GM21717 (cell line): ENCODE results near the gene ADGRL4.
"Not testable (repeated sequence)": the region's sequence is repeated elsewhere in the genome, so short reads cannot be mapped to it uniquely, and the experiment has no call there.

Experiments
- ATAC-seq: cut with Tn5 transposase; IDR thresholded peaks from one replicate; pipeline ENCODE4 v1.9.1; 2021; ENCODE audit warnings: mild to moderate bottlenecking, moderate library complexity; ENCODE audit not compliant: unreplicated experiment

The ADGRL4 gene

DNA sequence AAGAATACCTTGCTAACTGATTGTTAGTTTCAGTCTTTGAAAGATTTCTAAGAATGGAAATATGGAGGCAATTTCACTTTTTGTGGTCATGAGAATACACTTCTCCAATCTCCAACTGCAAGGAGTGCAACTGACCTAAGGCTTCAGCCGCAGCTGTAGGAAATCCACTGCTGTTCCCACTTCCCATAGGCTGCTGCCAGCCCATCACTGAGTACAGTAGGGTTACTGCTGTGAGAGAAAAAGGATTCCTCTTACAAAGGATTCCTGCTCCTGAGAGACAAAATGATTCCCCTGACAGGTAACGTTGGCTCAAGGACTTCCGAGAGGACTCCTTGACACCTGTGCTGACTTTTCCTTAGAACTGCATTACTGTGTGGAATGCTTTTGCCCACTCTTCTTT lies 87.4 kb downstream of the ADGRL4 start:
- no peak for ATAC-seq

- no peak for ATAC-seq
Measured at GRCh38 chr1:78918157-78918556, 88.4 kb downstream of the ADGRL4 start.

- no peak for ATAC-seq
Measured at GRCh38 chr1:78916986-78917385, 89.5 kb downstream of the ADGRL4 start.

DNA sequence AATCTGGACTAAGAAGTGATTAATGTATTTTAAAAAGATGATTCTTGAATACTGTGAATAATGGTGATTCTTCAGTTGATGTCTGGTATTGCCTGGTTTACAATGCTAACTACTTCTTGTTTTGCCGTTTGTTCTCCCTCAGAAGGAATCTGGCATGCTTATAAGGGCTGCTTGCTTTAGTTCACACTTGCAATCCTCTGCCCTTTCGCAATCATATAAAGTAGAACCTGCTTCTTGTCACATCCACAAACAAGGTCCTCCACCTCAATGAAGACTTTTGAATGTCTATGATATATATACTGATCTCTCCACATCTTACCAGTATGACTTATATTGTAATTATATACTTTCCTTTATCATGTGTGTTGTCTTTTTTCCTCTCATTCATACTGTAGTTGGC lies 92.6 kb downstream of the ADGRL4 start:
- no peak for ATAC-seq

DNA sequence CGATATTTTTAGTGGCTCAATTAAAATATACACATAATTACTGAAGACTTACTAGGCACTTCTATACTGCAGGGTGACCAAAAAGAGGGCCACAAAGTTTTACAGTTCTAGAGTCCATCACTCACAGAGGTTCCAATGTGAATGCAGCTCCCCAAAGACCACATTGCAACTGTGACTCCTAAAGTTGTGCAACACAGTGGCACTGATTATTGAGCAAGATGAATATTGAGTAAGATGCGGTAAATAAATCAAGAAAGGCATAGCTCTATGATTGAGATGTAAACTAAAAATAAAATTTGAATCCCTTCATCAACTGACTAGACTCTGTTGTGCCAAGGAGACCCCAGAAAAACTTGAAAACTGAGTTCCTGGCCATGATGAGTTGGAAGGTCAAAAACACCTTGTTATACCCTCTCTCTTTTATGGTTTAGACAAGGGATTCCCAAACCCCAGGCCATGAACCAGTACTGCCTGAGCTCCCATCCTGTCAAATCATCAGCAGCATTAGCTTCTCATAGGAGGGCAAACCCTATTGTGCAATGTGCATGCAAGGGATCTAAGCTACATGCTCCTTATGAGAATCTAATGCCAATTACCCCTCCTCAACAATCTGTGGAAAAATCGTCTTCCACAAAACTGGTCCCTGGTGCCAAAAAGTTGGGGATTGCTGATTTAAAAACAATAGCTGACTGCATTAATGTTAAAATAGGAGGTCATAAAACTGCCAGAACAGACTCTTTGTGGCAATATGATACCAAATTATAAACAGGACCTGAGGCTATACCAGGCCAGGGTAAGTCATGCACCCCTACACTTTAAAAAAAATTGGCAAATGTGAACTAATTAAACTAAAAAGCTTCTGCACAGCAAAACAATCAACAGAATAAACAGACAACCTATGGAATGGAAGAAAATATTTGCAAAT lies 94.3 kb downstream of the ADGRL4 start:
- no peak for ATAC-seq

- ATAC-seq, result no peak
Measured at GRCh38 chr1:78902641-78903040, 103.9 kb downstream of the ADGRL4 start.

DNA sequence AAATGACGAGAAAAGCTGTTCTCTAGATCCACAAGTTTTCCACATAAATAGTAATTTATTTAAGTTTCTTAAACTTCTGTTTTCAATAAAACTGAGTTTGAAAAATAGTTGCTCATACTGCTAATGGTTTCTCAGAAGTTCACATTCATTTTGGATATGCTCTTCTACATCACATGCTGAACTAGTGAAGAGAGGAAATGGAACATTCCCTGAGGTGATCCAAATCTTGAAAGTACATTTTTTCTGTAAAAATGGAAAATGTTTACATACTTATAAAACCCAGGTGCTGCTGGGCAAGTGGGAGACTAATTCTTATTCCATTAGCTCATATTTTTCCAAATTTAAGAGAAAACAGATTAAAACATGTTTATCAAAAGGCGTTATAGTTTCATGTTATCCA lies 111.7 kb downstream of the ADGRL4 start:
- ATAC-seq, result no peak

GRCh38 chr1:78892260-78892840 lies 114.2 kb downstream of the ADGRL4 start:
- ATAC-seq, result no peak

GRCh38 chr1:78887458-78887857 lies 119.1 kb downstream of the ADGRL4 start:
- no peak for ATAC-seq

GRCh38 chr1:78884685-78885452 lies 121.7 kb downstream of the ADGRL4 start:
- ATAC-seq, result peak; percentile 72

GRCh38 chr1:78880223-78880622 lies 126.3 kb downstream of the ADGRL4 start:
- ATAC-seq, result no peak

DNA sequence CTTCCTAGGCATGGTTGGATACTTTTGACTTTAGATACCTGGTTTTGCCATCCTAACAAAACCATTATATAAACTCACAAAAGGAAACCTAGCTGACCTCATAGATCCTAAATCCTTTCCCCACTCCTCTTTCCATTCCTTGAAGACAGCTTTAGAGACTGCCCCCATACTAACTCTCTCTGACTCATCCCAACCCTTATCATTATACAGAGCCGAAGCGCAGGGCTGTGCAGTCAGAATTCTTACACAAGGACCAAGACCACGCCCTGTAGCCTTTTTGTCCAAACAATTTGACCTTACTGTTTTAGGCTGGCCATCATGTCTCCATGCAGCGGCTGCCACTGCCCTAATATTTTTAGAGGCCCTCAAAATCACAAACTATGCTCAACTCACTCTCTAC lies 130.5 kb downstream of the ADGRL4 start:
- ATAC-seq, result not testable (repeated sequence)

DNA sequence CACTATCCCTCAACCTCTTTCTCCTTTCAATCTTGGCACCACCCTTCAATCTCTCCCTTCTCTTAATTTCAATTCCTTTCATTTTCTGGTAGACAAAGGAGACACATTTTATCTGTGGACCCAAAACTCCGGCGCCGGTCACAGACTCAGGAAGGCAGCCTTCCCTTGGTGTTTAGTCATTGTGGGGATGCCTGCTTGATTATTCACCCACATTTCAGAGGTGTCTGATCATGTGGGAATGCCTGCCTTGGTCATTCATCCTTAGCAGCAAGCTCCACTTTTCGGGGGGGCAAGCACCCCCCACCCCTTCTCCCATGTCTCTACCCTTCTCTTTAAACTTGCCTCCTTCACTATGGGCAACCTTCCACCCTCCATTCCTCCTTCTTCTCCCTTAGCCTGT lies 133.7 kb downstream of the ADGRL4 start:
- ATAC-seq, result not testable (repeated sequence)

GRCh38 chr1:78871249-78871648 lies 135.3 kb downstream of the ADGRL4 start:
- no peak for ATAC-seq

DNA sequence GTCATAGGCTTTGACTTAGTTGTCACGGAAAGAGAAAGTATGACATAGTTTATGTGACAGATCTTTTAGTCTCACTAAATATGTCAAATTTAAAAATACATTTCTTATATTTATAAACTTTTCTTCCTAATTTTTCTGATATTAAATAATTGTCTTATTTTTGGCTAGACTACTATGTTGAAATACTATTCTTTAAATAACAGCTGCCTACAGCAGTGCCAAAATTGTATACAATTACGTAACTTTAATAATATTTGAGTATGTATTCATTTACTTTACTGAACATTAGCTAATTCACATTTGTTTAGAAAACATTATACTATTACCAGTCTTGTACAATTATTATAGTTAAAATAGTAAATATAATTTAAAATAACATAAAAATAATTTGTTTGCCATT lies 137.4 kb downstream of the ADGRL4 start:
- ATAC-seq, result no peak

- no peak for ATAC-seq
Measured at GRCh38 chr1:78864175-78864574, 142.4 kb downstream of the ADGRL4 start.

- no peak for ATAC-seq
Measured at GRCh38 chr1:78856096-78856495, 150.4 kb downstream of the ADGRL4 start.

DNA sequence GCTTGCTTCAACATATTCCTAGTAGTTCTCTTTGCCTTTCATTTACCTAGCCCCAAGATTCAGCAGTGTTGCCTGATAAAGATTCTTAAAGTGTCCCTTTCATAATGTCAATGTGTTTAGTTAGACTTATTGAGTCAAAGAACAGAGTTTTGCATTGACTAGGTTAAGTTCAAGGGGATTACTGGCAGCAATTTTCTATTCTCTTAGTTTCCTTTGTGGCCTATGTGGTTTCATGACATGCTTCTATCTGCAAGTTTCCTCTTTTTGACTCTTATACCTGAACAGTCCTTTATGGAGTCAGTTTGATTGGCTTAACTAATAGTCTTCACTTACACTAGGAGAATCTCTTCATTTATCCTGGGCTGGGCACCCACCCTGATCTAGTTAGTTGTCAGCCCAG lies 151.3 kb downstream of the ADGRL4 start:
- ATAC-seq, result peak; percentile 93

DNA sequence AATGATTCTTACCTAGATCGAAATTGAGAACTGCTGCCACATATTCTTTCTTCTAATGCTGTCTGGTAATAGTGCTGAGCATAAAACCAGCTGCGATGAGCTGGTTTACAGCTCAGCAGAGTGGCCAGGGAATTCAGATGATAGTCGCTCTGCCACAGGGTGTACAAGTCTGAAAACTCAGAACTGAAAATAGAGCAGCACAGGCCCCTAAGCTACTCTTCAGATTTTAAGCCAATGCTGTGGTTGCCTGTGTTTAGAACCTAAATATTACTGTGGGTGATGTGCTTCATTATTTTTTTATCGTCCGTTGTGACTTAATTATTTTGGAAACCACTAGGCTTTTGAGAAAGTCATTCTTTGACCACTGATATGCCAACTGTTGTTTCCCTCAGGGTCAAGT lies 152.0 kb downstream of the ADGRL4 start:
- no peak for ATAC-seq

- no peak for ATAC-seq
Measured at GRCh38 chr1:78843546-78843945, 163.0 kb downstream of the ADGRL4 start.

GRCh38 chr1:78843111-78843510 lies 163.4 kb downstream of the ADGRL4 start:
- ATAC-seq, result no peak
